HG02885 (cell line): ENCODE results near the gene ABAT.

ENCODE experiments used
- ATAC-seq: cut with Tn5 transposase; IDR thresholded peaks from one replicate; pipeline ENCODE4 v1.9.1; 2021; ENCODE audit warnings: mild to moderate bottlenecking; ENCODE audit not compliant: unreplicated experiment, poor library complexity

ABAT gene

DNA sequence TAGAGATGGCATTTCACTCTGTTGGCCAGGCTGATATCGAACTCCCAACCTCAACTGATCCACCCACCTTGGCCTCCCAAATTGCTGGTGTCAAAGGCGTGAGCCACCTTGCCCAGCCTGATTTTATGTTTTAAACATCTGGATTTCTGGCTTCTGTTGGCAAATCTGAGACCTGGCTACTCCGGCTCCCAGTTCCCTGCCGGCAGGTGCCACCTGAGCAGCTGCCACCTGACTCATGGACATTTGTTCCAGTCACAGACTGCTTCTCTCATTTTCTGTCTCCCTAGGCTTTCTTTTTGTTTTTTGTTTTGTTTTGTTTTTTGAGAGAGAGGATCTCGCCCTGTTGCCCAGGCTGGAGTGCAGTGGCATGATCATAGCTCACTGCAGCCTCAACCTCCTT lies 132.8 kb downstream of the ABAT start:
- ATAC-seq: no peak

DNA sequence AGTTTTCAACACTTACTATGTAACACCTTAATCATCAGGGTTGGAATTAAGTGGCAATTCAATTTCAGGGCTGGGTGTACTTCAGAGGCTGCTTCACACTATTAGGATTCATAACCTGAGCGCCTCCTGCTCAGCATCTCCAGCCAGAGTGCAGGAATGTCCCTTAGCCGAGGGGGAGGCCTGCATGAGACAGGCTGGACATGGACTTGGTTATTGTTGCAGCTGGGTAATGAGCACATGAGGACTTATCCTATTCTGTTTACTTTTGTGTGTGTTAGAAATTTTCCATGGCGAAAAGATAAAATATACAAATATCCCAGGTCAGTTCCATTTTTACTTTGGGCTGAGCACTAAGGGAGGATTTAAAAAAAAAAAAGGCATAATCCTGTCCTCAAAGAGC lies 133.6 kb downstream of the ABAT start:
- ATAC-seq: no peak

DNA sequence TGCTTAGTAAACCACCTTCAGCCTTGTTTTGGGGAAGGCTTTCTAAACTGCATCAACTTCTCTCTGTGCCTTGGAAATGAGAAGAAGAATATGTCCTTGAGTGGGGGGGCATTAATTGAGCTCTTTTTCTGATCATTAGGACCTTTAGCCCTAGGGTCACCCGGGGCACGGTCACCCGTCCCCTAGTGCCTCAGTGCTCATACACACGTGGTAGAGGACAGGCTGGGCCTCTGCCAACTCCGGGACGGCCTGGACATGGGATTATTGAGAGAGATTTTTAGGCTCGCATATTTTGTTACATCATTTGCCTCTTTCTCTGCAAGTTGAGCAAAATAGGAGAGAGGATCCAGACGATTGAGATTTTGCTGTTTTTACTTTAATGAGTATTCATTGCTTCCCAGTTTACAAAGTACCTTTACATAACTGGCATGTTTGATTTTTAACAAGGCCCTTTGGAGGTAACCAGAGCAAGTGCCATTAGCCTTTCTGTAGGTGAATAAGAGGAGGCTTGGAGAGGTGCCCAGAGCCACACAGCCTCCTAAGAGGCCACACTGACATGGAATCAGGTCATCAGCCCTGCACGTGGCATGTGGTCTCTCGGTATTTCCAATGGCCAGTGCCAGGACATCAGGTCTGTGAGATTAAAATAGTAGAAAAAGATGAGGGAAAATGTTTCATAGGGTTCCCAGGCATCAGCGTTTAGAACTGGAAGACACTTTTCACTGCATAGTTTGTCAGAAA lies 134.4 kb downstream of the ABAT start:
- no peak for ATAC-seq

DNA sequence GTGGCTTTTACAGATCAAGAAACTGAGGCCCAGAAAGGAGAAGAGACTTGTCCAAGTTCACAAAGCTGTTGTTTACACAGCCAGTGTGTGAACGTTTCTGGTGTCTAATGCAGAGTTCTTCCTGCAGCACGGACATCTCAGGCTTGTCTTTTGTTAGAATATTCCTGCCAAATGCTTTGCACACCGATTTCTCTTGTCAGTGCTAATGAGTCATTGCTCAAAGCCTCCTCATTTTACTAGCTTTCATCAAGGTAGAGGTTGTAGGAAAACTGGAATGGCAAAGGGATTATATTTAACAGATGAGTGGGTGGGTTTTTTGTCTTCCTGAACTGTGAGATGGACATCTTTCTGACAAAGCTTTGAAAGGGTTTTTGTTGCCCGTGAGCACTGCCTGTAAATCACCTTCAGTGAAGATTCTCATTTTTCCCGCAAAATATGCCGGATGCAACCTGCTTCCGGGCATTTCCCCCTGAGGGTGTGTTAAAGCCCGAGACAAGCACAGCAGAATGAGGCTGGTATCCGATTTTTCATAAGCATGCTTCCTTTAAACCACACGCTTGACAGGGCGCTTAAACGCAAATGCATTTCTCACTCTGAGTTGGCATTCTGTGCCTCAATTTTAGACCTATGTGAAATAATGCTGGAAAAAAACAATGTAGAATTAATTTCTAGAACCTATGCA lies 137.9 kb downstream of the ABAT start:
- ATAC-seq: no peak

- ATAC-seq: no peak
Observed at GRCh38 chr16:8814095-8814806, 139.8 kb downstream of the ABAT start.

DNA sequence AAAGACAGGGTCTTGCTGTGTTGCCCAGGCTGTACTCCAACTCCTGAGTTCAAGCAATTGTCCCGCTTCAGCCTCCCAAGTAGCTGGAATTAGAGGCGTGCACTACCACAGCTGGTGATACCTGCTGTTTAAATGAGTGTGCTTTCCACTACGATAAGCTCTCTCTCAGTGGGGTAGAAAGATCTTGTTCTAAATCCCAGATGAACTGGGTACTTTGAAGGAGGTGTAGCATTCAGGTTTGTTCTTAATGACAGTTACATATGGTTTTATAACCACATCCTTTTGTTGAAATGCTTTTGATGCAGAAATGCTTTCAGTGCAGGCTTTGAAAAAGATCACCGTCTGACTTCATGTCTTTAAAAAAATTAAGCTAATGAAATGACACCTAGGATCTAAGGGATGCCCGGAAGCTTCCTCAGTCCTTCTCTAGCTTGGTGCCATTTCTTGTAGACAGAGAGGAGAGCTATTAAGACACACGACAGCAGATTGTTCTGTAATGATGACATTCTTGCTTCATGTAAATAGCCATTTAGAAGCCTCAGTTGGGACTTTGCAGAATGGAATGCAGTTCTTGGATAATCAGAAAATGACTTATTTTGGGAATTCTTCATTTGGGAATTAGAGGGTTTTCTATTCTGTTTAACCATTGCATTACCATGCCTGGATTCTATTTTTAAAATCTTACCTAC lies 142.7 kb downstream of the ABAT start:
- ATAC-seq: no peak

- ATAC-seq: peak; percentile 86
Observed at GRCh38 chr16:8818504-8819270, 144.3 kb downstream of the ABAT start.

GRCh38 chr16:8819411-8820034 lies 145.1 kb downstream of the ABAT start:
- no peak for ATAC-seq

DNA sequence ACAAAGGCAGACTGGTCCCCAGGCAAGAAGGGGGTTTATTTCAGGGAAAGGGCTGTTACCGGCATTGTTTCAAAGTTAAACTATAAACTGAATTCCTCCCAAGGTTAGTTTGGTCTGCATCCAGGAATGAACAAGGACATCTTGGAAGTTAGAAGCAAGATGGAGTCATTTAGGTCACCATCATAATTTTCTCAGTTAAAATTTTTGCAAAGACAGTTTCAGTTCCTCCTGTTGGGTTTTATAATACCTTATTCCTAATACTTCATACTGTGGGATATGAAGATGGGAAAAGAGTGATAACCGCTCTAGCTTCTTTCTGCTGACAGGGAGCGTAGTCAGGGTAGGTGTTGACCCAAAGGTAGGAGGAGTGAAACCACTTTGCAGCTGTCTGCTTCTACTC lies 148.0 kb downstream of the ABAT start:
- no peak for ATAC-seq

GRCh38 chr16:8826278-8826879 lies 152.0 kb downstream of the ABAT start:
- no peak for ATAC-seq

DNA sequence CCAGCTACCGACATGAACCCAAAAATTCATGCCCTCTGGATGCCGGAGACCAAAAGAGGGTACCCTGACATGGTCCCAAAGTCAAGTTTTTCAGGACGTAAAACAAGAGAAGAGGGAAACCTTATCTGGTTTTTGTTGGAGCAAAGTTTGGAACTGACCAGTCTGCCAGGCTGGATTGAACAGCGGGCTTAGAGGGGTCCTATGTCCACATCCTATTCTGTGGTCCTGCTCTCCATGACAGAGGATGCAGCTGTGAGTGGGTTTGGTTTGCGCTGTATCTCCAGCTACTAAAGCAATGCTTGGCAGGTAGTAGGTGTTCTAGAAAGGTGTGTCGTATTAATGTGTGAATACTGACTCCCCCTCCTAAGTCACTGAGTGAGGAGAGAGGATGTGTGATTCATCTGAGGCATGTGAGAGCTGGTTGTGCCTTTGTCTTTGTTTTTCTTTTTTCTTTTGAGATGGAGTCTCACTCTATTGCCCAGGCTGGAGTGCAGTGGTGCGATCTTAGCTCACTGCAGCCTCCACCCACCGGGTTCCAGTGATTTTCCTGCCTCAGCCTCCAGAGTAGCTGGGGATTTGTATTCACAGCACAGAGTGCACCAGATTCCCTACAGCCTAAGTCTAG lies 154.2 kb downstream of the ABAT start:
- ATAC-seq: no peak

DNA sequence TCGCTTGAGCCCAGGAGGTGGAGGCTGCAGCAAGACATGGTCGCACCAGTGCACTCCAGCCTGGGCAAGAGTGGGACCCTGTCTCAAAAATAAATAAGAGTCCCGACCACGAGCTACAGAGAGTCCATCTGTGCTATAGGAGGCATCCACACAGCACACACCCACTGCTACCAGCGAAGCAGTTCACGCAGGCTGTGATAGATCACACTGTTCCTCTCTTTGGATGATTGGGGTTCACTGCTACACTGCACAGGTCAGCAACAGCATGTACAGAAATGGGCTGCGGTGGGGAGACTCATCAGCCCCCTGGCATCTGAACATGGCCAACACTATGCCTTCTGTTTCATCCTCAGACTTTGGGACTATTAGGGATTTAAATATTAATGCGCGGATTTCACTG lies 157.0 kb downstream of the ABAT start:
- ATAC-seq: no peak

GRCh38 chr16:8831871-8832716 lies 157.7 kb downstream of the ABAT start:
- no peak for ATAC-seq

DNA sequence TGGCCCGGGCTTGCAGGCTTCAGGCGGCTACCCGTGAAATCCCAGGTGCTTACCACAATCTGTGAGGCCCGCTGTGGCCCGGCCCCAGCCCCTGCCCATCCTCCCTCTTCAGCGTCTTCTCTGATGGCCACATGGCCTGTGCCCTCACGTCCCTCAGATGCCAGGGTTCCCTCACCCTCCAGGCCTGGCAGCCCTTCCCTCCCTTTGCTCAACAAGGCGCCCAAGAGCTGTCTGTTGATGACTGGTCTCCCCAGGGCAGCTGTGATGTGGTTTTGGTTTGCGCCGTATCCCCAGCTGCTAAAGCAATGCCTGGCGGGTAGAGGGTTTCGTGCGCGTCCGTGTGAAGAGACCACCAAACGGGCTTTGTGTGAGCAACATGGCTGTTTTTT lies 158.3 kb downstream of the ABAT start:
- ATAC-seq: no peak
